Lower leg skin (tissue), 3 donors: ENCODE measurements around the gene KCNMA1.

ENCODE experiments used
- CTCF ChIP-seq, 3 donors: fragments of 450-650 bp; IDR thresholded peaks; one replicate each; pipeline ENCODE4 v1.5.1; 2016; ENCODE audit warnings: antibody characterized with exemption in 3 of 3, mild to moderate bottlenecking in 3 of 3, moderate library complexity in 2 of 3
- POLR2A ChIP-seq, 2 donors: fragments of 450-650 bp; IDR thresholded peaks; one replicate each; pipeline ENCODE4 v1.6.1; 2016 to 2017; ENCODE audit warnings: antibody characterized with exemption in 2 of 2, mild to moderate bottlenecking in 1 of 2, moderate library complexity in 1 of 2

- no peak for TF ChIP-seq CTCF (IDR thresholded peaks at IDR 0.05)
- TF ChIP-seq POLR2A (IDR thresholded peaks at IDR 0.05), result no peak
Observed at GRCh38 chr10:77565590-77566023, 72.0 kb downstream of the KCNMA1 start.
